IMR-90 (cell line): ENCODE results near the gene DDX6. TPM values are rescaled to one million over a fixed set of nuclear protein-coding genes. Genes with fewer than 3 reads are reported as not detected.

Experiments
- ATAC-seq: fragments of 200-7000 bp; cut with Tn5 transposase; 2 replicates; pipeline ENCODE4 v1.9.1; 2020; ENCODE audit warnings: low read depth, mild to moderate bottlenecking, moderate library complexity
- BruUV-seq: library from RNA; stranded (reverse); fragments of 400-500 nt; replicated peaks from 2 replicates; lab custom pipeline; 2021; lab: Mats Ljungman, UMichigan
- CTCF ChIA-PET: fragments of 300-600 bp; formaldehyde crosslinking; extraction: SDS; loops from one replicate; lab custom pipeline; 2021; ENCODE audit warnings: antibody characterized with exemption; lab: Yijun Ruan, JAX
- POLR2A ChIA-PET: fragments of 300-600 bp; sonication (Branson Sonifier 250); formaldehyde crosslinking; loops from one replicate; lab custom pipeline; 2022; ENCODE audit warnings: antibody characterized with exemption; ENCODE audit not compliant: unreplicated experiment; lab: Charles Lee
- DNase-seq: peaks from one replicate; pipeline ENCODE4 v3.0.0; 2013
- H2AFZ ChIP-seq: replicated peaks from 2 replicates; pipeline ENCODE3; 2013; ENCODE audit warnings: low read length, mild to moderate bottlenecking; ENCODE audit not compliant: poor library complexity
- H2AK5ac ChIP-seq: 2 replicates; pipeline ENCODE4 v1.6.1; 2013; ENCODE audit warnings: low read depth, low read length, inconsistent platforms
- H2AK9ac ChIP-seq: replicated peaks from 2 replicates; pipeline ENCODE3; 2013; ENCODE audit warnings: mild to moderate bottlenecking, low read depth, low read length, moderate library complexity; ENCODE audit not compliant: poor library complexity
- H2BK120ac ChIP-seq: 2 replicates; pipeline ENCODE4 v1.6.1; 2013; ENCODE audit warnings: low read depth, low read length, inconsistent platforms
- H2BK15ac ChIP-seq: 3 replicates; pipeline ENCODE4 v1.6.1; 2013; ENCODE audit warnings: low read depth, low read length, inconsistent platforms
- H2BK20ac ChIP-seq: 2 replicates; pipeline ENCODE4 v1.6.1; 2013; ENCODE audit warnings: low read depth, mild to moderate bottlenecking, inconsistent platforms, low read length, moderate library complexity
- H2BK5ac ChIP-seq: 2 replicates; pipeline ENCODE4 v1.6.1; 2013; ENCODE audit warnings: mild to moderate bottlenecking, low read depth, low read length, inconsistent platforms; ENCODE audit not compliant: poor library complexity, severe bottlenecking
- H3K14ac ChIP-seq: replicated peaks from 2 replicates; pipeline ENCODE4 v1.6.1; 2013; ENCODE audit warnings: low read depth, low read length, inconsistent platforms
- H3K18ac ChIP-seq: 2 replicates; pipeline ENCODE4 v1.6.1; 2013; ENCODE audit warnings: low read depth, low read length, control low read depth
- H3K23ac ChIP-seq: 2 replicates; pipeline ENCODE4 v1.6.1; 2013; ENCODE audit warnings: low read depth, low read length, inconsistent platforms
- H3K27ac ChIP-seq: 2 replicates; pipeline ENCODE4 v1.5.1; 2013; ENCODE audit warnings: mild to moderate bottlenecking, control low read depth, low read length; ENCODE audit not compliant: insufficient read depth
- H3K27me3 ChIP-seq: 2 replicates; pipeline ENCODE4 v1.6.1; 2013; ENCODE audit warnings: low read length; ENCODE audit not compliant: control insufficient read depth, insufficient read depth
- H3K36me3 ChIP-seq: 2 replicates; pipeline ENCODE4 v1.6.1; 2013; ENCODE audit warnings: low read length, mixed read lengths; ENCODE audit not compliant: control insufficient read depth, insufficient read depth
- H3K4ac ChIP-seq: 2 replicates; pipeline ENCODE4 v1.6.1; 2013; ENCODE audit warnings: low read depth, low read length, inconsistent platforms
- H3K4me1 ChIP-seq: 2 replicates; pipeline ENCODE4 v1.6.1; 2013; ENCODE audit warnings: low read length, mixed read lengths; ENCODE audit not compliant: control insufficient read depth, insufficient read depth
- H3K4me2 ChIP-seq: 2 replicates; pipeline ENCODE4 v1.6.1; 2013; ENCODE audit warnings: low read depth, mild to moderate bottlenecking, control low read depth, low read length, moderate library complexity
- H3K4me3 ChIP-seq: 2 replicates; pipeline ENCODE4 v1.5.1; 2013; ENCODE audit warnings: low read depth, mild to moderate bottlenecking, control low read depth, low read length, moderate library complexity; ENCODE audit not compliant: insufficient read depth
- H3K56ac ChIP-seq: 2 replicates; pipeline ENCODE4 v1.6.1; 2013; ENCODE audit warnings: low read length, inconsistent platforms; ENCODE audit not compliant: insufficient read depth; ENCODE audit errors: extremely low read depth
- H3K79me1 ChIP-seq, 2 experiments: 2 replicates each; pipeline ENCODE4 v1.6.1; 2013; ENCODE audit warnings: low read length in 2 of 2, inconsistent platforms in 1 of 2, low read depth in 1 of 2
- H3K9ac ChIP-seq: 2 replicates; pipeline ENCODE4 v1.6.1; 2013; ENCODE audit warnings: low read depth, low read length, control low read depth
- H3K9me1 ChIP-seq: 2 replicates; pipeline ENCODE4 v1.6.1; 2013; ENCODE audit warnings: low read length, inconsistent platforms; ENCODE audit not compliant: insufficient read depth
- H3K9me3 ChIP-seq: 2 replicates; pipeline ENCODE4 v1.6.1; 2013; ENCODE audit warnings: low read length; ENCODE audit not compliant: control insufficient read depth, insufficient read depth
- H4K20me1 ChIP-seq: 2 replicates; pipeline ENCODE4 v1.6.1; 2013; ENCODE audit warnings: low read length, inconsistent platforms; ENCODE audit not compliant: insufficient read depth
- H4K5ac ChIP-seq: 2 replicates; pipeline ENCODE4 v1.6.1; 2013; ENCODE audit warnings: mild to moderate bottlenecking, low read depth, low read length, control low read depth
- H4K8ac ChIP-seq, 2 experiments: 2 replicates each; pipeline ENCODE4 v1.6.1; 2013; ENCODE audit warnings: low read depth in 2 of 2, low read length in 2 of 2, control low read depth in 1 of 2, inconsistent platforms in 1 of 2
- H4K91ac ChIP-seq: 2 replicates; pipeline ENCODE4 v1.6.1; 2013; ENCODE audit warnings: low read depth, low read length, inconsistent platforms; ENCODE audit not compliant: insufficient read depth
- CHD1 ChIP-seq: IDR thresholded peaks from 2 replicates; pipeline ENCODE4 v1.6.1; 2012; ENCODE audit warnings: low read depth, low read length, improper control_type of control experiment
- ELK1 ChIP-seq: fragments of 150-350 bp; IDR thresholded peaks from 2 replicates; pipeline ENCODE4 v1.6.1; 2016; ENCODE audit warnings: low read depth, mild to moderate bottlenecking, low read length, moderate library complexity, borderline replicate concordance
- FOS ChIP-seq: fragments of 150-350 bp; IDR thresholded peaks from 2 replicates; pipeline ENCODE4 v1.6.1; 2016; ENCODE audit warnings: low read depth, low read length
- MAFK ChIP-seq: IDR thresholded peaks from 2 replicates; pipeline ENCODE4 v1.6.1; 2012; ENCODE audit warnings: low read depth, low read length, improper control_type of control experiment
- MAZ ChIP-seq: IDR thresholded peaks from 2 replicates; pipeline ENCODE4 v1.6.1; 2012; ENCODE audit warnings: low read depth, mild to moderate bottlenecking, low read length, improper control_type of control experiment, moderate library complexity, borderline replicate concordance
- MXI1 ChIP-seq: IDR thresholded peaks from 2 replicates; pipeline ENCODE4 v1.6.1; 2012; ENCODE audit warnings: low read depth, mild to moderate bottlenecking, low read length, moderate library complexity, borderline replicate concordance
- NFE2L2 ChIP-seq: fragments of 150-350 bp; IDR thresholded peaks from 2 replicates; pipeline ENCODE4 v1.6.1; 2016; ENCODE audit warnings: low read depth, mild to moderate bottlenecking, low read length
- POLR2A ChIP-seq: IDR thresholded peaks from 2 replicates; pipeline ENCODE4 v1.6.1; 2012; ENCODE audit warnings: mild to moderate bottlenecking, low read depth, low read length
- RCOR1 ChIP-seq: IDR thresholded peaks from 2 replicates; pipeline ENCODE4 v1.6.1; 2012; ENCODE audit warnings: mild to moderate bottlenecking, low read length, improper control_type of control experiment; ENCODE audit not compliant: insufficient replicate concordance
- RFX5 ChIP-seq: IDR thresholded peaks from 2 replicates; pipeline ENCODE4 v1.8.0; 2012; ENCODE audit warnings: low read depth, mild to moderate bottlenecking, low read length, moderate library complexity
- WGBS, 2 experiments: methylation state at CpG; one replicate each; pipeline versions ENCODE4 v1.1.5 to v1.1.7; 2013; ENCODE audit warnings: missing lambda C conversion rate in 2 of 2; ENCODE audit not compliant: insufficient read length in 1 of 2; ENCODE audit errors: extremely low coverage in 2 of 2; 5-methylcytosine and 5-hydroxymethylcytosine counted together
- dilution Hi-C: fragments of 300-500 bp; cut with HindIII; formaldehyde crosslinking; loops from one replicate; pipeline ENCODE4 v1.14.3; 2018; ENCODE audit warnings: low sequenced_read_pairs; ENCODE audit not compliant: unreplicated experiment
- in situ Hi-C: fragments of 300-500 bp; cut with MboI; formaldehyde crosslinking; loops from 3 replicates; pipeline ENCODE4 v1.14.3; 2019; ENCODE audit warnings: low sequenced_read_pairs, inconsistent platforms, mixed read lengths
- intact Hi-C: fragments of 100-400 bp; cut with micrococcal nuclease; formaldehyde crosslinking; loops from 2 replicates; pipeline ENCODE4 v1.10.0; 2022
- polyA plus RNA-seq, 3 experiments: library from polyadenylated mRNA; depleted of rRNA; stranded (reverse); fragments of >200 nt; gene quantifications; 2 replicates each; pipeline ENCODE4 v1.2.3, GENCODE V29; 2012; ENCODE audit warnings: low replicate concordance in 1 of 3
- total RNA-seq: library from RNA; depleted of rRNA; stranded (reverse); fragments of >200 nt; gene quantifications from 2 replicates; pipeline ENCODE4 v1.2.3, GENCODE V29; 2012

The DDX6 gene
- total and polyA plus RNA-seq, 2 of the 4 experiments (the other 2 are of a cell fraction), result 19.2 to 197 TPM

DNA sequence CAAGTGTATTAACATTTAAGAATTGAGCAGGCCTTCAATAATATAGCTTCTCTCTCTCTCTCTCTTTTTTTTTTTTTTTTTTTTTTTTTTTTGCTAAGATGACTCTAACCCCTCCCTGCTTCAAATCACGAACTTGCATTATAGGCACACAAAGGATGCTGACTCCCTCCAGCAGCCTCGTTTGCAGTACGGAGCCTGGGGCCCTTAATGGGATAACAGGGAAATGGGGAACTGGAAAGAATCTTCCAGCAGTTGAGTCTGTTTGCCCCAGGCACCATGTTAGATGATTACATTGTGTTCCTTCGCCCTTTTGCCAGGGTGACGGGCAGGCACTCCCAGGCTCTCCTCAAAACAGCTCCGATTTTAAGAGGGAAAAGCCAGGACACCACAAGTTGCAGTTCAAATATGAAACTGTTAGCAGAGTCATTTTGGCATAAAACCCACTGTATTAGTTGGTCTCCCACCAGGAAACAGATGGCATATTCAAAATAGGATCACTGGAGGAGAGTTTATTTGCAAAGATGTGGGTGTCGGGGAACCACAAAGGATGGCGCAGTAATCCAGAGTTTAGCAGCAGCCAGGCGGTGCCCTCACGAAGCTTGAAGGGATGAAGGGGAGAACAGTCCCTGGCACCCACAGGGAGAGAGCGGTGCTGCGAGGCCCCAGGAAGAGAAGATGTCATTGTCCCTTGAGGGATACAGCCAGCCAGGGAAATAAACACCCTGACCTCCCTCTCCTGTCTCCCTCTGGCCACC is 85.0 kb downstream of the DDX6 start:
- no peak overlapping the region for H2AFZ ChIP-seq
- dilution Hi-C loops (no loop called here), in situ Hi-C loops (no loop called here), intact Hi-C loops (no loop called here)
- no peak overlapping the region for H2AK9ac ChIP-seq
- H3K4me2 ChIP-seq, result no peak overlapping the region
- H2BK15ac ChIP-seq, result no peak overlapping the region
- POLR2A ChIA-PET, result interaction anchor here (0.5 kb wide), 1 partner anchor 379 kb away, joined by 3 read pairs; no protein-coding TSS in a partner anchor
- DNase-seq, result no peak
- CTCF ChIA-PET, result interaction anchor here (0.7 kb wide), 1 partner anchor 10 kb away, joined by 5 read pairs; no protein-coding TSS in a partner anchor
- no peaks in the 10 kb centered on the region for H4K20me1 ChIP-seq
- H3K9me3 ChIP-seq, result no peaks in the 10 kb centered on the region
- H3K27me3 ChIP-seq, result peaks cover 29% of the 10 kb centered on the region
- no TSS peak for BruUV-seq
- WGBS, 2 experiments, result 84% methylated on average over 3 of the region's 12 CpGs; no CpG with 5 or more reads in 1 of the 2 experiments
- ATAC-seq, result no peak
- H3K18ac ChIP-seq, result no peak overlapping the region
- H3K4me3 ChIP-seq, result no peak overlapping the region
- no peak overlapping the region for H4K91ac ChIP-seq
- no peak overlapping the region for H4K8ac ChIP-seq
- no peak overlapping the region for H2BK20ac ChIP-seq
- no peak overlapping the region for H3K14ac ChIP-seq
- no peaks in the 10 kb centered on the region for H3K9me1 ChIP-seq
- no peak overlapping the region for H2AK5ac ChIP-seq
- H3K9ac ChIP-seq, result no peak overlapping the region
- H3K23ac ChIP-seq, result no peak overlapping the region
- TF ChIP-seq POLR2A (no peak), ELK1 (no peak), MAZ (no peak), CHD1 (no peak), NFE2L2 (no peak), RFX5 (no peak), RCOR1 (no peak), MAFK (no peak), FOS (no peak), MXI1 (no peak)
- H2BK5ac ChIP-seq, result no peak overlapping the region
- H3K4ac ChIP-seq, result no peak overlapping the region
- H4K5ac ChIP-seq, result no peak overlapping the region
- no peaks in the 10 kb centered on the region for H3K36me3 ChIP-seq
- H3K27ac ChIP-seq, result no peak overlapping the region
- H3K4me1 ChIP-seq, result no peaks in the 10 kb centered on the region
- H3K79me1 ChIP-seq, result no peaks in the 10 kb centered on the region
- no peak overlapping the region for H3K56ac ChIP-seq
- H2BK120ac ChIP-seq, result no peak overlapping the region
